COLO829 (cell line): Measurements from ENCODE around the gene KIRREL2.
"Not testable (repeated sequence)": the region's sequence is repeated elsewhere in the genome, so short reads cannot be mapped to it uniquely, and the experiment has no call there.

Experiments used
- DNase-seq: peaks from one replicate; pipeline ENCODE4 v3.0.0; 2012; ENCODE audit warnings: low spot score

The KIRREL2 gene

DNA sequence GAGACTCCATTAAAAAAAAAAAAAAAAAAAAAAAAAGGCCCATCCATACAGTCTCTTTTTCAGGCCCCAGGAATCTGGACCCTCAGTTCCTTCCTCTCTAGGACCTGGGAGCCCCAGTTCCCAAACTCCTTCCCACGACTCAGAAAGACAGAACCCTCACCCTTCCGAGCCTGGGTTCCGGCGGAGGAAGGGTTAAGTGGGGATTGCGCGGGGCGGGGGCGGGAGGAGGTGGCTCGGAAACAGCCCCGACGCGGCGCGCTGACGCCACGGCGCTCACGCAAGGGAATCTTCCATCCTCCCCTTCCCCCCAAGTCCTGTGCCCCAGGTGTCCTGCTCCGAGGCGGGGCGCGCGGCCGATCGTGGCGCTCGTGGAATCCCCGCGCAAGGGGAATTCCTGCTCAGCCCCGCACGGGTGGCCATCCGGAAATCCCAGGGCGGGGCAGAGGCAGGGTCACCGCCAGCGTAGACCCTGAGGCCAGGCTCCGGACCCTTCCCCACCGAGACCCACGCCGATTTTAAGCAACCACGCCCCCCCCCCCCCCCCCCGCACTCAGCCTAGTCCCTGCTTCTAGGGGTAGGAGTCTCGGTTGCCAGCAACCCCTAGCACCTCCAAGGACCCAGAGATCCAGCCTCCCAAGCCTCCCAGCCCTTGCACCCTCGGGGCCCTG, 43.0 kb downstream of the KIRREL2 start:
- DNase-seq = peak; percentile 65

- no peak for DNase-seq
Observed at GRCh38 chr19:35901055-35901644, 44.4 kb downstream of the KIRREL2 start.

GRCh38 chr19:35901854-35902661, 45.3 kb downstream of the KIRREL2 start, which contains the start of gene HCST:
TSS of gene HCST (plus strand) at chr19:35902529. CDS start at chr19:35902594, 65 bp downstream.
- no peak for DNase-seq

DNA sequence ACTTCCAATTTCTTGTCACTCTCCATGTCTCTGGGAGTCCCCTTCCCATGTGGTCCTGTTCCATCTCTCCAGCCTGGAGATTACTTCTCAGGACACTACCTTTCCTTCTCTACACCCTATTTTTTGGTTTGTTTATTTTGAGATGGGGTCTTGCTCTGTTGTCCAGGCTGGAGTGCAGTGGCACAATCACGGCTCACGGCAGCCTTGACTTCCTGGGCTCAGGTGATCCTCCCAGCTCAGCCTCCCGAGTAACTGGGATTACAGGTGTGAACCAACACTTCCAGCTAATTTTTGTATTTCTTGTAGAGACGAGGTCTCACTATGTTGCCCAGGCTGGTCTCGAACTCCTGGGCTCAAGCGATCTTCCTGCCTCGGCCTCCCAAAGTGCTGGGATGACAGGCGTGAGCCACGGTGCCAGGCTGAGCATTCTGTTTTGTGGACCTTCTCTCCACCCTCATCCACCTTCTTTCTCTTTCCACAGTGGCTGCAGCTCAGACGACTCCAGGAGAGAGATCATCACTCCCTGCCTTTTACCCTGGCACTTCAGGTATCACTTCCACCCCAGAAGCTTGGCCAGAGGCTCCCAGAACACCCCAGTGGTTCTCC, 46.3 kb downstream of the KIRREL2 start:
- DNase-seq = no peak

DNA sequence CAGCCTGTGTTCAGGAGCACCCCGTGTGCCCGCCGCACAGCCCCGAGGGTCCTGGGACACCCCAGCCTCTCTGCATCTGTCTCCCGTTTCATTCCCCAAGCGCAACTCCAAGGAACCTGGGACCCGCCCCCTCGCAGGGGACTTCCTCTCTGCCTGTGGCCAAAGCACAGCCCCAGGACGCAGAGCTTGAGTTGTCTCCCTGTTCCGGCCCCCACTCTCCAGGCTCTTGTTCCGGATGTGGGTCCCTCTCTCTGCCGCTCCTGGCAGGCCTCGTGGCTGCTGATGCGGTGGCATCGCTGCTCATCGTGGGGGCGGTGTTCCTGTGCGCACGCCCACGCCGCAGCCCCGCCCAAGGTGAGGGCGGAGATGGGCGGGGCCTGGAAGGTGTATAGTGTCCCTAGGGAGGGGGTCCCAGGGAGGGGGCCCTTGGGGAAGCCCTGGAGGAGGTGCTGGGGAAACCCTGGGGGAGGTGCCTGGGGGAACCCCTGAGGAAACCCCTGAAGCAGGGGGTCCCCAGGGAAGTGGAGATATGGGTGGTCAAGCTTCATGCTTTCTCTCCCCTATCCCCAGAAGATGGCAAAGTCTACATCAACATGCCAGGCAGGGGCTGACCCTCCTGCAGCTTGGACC, 47.0 kb downstream of the KIRREL2 start:
- peak; percentile 53 for DNase-seq

GRCh38 chr19:35904311-35905068, 47.8 kb downstream of the KIRREL2 start:
- DNase-seq = no peak

DNA sequence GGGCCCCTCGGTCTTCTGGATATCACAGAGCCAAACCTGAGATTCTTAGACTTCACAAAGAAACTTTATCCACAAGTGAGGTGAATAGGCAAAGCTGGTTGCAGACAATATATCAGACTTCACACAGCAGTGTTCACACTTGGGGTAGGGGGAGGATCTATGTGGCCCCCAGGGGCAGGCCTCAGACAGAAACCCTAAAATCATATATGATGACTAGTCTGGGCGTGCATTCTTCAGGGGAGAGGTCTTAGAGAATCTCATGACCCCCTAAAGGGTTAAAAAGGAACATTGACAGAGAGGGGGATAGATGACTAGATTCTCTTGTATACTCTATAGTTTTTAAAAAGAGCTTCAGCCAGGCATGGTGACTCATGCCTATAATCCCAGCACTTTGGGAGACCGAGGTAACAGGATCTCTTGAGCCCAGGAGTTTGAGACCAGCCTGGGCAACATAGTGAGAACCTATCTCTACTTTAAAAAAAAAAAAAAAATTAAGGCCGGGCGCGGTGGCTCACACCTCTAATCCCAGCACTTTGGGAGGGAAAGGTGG, 48.5 kb downstream of the KIRREL2 start:
- DNase-seq = no peak

GRCh38 chr19:35907377-35907745, 50.6 kb downstream of the KIRREL2 start:
- no peak for DNase-seq

DNA sequence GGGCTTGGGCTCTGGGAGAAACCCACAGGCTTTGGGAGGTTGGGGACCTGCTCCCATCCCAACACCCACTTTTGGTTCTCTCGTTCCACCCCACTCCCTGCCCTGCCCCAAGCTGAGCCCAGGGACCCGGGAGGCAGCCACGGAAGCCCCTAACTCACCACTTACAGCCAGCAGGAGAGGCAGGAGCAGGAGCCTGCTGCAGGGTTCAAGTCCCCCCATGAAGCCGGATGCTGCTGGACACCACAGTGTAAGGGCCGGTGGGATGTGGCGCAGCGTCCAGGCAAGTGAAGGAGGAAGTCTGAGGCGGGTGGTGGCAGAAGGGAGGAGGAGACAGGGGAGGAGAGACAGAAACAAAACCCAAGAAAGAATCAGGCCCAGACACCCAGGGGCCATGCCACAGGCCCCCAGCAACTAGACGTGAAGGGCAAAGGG, 51.3 kb downstream of the KIRREL2 start, which contains the start of gene TYROBP:
TYROBP (minus strand) TSS at position 286 of the 432 bp plus-strand sequence; CDS start at position 219, 67 bp downstream.
- DNase-seq = no peak

DNA sequence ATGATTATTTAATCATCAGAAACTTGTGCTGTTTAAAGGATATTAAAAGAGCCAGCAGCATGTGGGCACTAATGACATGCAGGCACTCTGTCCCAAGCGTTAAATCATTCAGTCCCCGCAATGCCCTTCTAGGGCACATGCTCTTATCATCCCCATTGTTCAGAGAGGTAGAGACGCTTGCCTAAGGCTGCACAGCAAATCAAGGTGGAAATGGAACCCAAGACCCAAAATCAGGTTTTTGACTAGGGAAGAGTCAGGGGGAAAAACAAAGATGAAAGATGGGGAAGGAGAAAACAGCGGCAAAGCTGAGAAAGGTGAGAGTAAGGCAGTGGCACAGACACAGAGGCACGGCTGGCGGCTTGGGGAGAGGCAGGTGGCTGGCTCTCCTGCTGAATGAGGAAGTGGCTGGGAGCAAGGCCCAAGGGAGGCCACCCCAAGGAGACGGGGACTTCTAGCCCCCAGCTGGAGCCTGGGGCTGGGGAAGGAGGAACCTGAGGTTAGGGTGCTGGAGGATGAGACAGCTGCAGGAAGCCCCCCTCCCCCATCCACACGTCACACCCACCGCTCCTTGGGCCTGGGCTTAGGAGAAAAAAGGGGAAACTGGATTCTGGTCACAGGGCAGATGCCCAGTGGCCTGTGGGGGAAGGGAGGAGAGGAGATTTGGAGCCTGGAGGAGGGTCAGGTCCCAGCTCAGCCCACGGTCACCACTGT, 52.4 kb downstream of the KIRREL2 start:
- DNase-seq = no peak

DNA sequence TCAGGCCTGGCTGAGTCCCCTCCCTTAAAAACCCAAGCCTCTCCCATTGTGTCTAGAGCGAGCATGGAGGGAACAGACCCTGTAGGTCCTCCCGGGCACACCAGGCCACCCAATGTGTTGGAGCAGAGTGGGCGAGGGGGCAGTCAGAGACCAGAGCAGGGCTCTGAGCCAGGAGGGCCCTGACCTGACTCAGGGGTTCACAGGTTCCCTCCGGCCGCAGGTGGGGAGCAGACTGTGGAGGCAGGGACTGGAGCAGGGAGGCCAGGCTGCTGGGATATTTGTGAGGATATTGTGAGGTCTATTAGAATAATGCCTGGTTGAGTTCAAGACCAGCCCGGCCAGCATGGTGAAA, 52.9 kb downstream of the KIRREL2 start:
- no peak for DNase-seq

DNA sequence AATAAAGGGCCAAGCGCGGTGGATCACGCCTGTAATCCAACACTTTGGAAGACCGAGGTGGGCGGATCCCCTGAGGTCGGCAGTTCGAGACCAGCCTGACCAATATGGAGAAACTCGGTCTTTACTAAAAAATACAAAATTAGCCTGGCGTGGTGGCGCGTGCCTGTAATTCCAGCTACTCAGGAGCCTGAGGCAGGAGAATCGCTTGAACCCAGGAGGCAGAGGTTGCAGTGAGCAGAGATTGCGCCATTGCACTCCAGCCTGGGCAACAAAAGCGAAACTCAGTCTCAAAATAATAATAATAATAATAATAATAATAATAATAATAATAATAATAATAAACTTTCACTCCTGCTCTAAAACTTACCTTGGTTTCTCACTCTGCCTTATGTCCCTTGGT, 53.6 kb downstream of the KIRREL2 start:
- DNase-seq = not testable (repeated sequence)

- no peak for DNase-seq
Observed at GRCh38 chr19:35911173-35911572, 54.5 kb downstream of the KIRREL2 start.

DNA sequence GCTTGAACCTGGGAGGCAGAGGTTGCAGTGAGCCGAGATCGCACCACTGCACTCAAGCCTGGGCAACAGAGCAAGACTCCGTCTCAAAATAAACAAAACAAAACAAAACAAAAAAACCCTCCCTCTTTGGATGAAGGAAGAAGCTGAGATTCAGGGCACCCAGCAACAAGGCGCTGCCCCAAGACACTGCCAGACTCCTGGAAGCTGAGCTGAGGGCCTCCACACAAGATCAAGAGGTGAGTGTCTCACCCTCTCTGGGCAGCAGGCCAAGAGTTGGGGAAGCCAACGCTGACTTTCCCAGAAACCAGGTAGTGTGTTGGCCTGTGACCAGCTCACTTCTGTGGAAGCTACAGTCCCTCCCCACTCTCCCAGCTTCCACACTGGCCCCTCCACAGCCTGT, 55.1 kb downstream of the KIRREL2 start:
- no peak for DNase-seq

GRCh38 chr19:35913589-35913988, 56.9 kb downstream of the KIRREL2 start:
- no peak for DNase-seq

DNA sequence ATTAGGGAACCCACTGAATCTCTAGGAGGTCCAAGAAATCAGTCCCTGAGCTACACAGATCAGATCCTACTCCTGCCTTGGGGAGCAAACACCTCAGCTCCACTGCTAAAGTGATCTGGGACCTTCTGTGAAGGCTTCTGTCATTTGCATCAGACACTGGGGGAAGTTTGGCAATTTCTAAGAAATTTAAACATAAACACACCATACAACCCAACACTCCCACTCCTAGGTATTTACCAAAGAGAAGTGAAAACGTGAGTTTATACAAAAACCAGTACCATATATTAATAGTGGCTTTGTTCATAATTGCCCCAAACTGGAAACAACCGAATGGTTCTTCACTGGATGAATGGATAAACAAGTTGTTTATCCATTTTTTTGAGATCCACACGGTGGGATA, 58.7 kb downstream of the KIRREL2 start:
- DNase-seq = no peak
